GM18511 (cell line): ENCODE results near the gene FAM53A.

Source experiments
- ATAC-seq: cut with Tn5 transposase; IDR thresholded peaks from one replicate; pipeline ENCODE4 v1.9.1; 2021; ENCODE audit warnings: mild to moderate bottlenecking, moderate library complexity; ENCODE audit not compliant: unreplicated experiment

The FAM53A gene

DNA sequence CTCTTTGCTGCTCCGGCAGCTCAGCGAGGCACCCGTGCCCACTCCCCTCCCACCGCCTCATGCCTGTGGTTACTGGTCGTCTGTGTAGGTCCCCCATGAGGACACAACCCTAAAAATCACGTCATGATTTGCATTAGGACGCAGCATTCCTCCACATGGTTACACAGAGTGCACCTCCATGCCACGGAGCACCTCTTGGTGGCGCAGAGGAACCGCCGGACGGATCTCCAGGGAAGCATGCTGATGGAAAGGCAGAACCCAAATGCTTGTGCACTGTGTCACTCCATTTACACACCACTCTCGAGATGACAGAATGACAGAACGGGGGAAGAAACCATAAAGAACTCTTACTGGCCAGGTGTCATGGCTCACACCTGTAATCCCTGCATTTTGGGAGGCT is 22.4 kb downstream of the FAM53A start:
- ATAC-seq = no peak

DNA sequence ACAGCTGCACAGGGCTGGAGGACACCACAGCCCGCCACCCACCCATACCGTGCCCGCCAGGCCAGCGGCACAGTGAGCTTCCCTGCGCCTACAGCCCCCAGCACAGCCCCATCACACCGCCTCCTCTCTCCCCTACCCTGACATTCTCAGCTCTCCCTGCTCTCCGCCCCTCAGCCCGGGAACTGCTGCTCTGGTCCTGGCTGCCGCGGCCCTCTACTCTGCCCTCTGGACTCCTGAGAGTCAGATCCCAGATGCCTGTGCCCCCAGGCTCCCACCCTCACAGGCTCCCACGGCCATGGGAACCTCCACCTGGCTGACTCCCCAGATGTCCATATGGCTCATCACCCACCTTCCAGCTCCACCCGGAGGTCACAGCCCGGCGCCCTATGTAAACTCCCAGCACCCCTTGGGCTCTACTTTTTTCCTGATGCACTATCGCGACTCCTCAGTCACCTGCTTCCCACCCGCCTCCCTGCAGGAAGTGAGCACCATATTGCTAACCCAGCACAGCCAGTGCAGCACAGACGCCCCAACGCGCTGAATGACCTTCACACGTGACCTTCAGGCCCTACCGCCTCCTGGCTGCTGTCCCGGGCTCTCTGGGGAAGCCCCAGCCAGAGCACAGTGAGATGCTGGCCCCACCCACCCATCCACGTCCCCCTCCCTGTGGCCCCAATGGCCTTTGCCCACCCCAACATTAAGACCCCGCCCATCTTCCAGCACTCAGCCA is 23.0 kb downstream of the FAM53A start:
- no peak for ATAC-seq

DNA sequence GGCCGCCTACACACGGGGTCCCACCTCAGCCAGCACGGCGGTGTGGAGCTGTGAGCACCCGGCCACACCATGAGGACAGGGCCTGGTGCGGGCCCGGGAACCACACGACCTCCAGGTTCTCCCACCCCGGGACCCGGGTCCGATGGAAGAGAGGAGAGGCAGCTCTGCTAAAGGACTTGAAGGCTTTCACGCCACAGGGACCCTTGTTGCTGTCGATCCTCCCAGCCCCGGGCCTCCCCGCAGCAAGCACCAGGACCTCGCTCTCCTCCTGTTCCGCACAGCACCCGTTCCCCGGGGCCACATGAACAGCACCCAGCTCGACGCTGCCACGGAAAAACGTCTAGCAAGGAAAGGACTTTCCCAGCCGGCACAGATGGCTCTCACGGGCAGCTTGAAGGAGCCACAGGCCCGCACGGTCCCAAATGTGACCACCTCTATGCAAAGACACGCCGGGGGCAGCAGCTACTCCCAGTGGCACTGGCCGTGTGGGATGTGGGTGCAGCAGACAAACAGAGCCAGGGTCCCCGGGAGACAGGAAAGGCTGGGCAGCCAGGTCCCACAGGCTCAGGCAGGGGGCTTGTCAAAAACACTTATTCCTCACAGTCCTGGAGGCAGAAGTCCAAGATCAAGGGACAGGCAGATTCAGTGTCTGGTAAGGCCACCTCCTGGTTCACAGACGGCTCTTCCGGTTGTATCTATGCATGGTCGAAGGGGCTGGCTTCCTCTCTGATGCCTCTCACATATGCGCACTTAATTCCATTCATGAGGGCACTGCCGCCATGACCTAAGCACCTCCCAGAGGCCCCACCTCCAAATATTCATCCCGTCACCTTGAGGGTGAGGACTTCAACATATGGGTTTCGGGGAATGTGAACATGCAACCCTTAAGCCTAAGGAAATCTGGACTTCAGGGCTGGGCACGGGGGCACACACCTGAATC is 24.7 kb downstream of the FAM53A start:
- ATAC-seq = no peak

DNA sequence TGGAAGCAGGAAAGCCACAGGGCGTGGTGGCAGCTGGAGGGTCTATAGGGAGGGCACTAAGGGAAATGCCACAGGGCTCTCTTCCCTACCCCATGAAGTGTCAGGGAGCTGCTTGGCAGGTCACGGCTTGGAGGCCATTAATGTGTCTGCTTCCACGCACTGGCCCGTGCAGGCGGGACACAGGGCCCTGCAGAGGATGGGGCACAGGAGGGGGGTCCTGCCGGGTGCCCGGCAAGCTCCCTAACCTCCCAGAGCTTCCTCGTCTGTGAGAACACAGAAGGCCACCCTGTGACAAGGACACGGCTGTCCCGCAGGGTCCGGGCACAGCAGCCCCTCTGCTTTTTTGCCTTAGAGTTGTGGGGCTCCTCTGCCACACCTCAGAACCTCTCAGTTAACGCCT is 25.5 kb downstream of the FAM53A start:
- ATAC-seq = no peak

DNA sequence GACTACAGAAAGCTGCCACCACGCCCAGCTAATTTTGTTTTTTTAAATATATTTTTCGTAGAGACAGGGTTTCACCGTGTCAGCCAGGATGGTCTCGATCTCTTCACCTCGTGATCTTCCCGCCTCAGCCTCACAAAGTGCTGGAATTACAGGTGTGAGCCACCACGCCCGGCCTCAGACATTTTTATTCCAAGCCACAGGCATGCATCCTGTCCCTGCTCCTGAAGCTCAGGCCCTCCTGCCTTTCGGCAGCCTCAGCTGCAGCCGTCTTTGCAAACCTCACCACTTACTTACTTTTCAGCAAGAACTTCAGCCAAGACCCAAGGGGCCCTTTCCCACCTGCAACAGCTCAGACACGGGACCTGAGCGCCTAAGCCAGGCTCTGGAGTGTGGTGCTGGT is 26.0 kb downstream of the FAM53A start:
- ATAC-seq = no peak

DNA sequence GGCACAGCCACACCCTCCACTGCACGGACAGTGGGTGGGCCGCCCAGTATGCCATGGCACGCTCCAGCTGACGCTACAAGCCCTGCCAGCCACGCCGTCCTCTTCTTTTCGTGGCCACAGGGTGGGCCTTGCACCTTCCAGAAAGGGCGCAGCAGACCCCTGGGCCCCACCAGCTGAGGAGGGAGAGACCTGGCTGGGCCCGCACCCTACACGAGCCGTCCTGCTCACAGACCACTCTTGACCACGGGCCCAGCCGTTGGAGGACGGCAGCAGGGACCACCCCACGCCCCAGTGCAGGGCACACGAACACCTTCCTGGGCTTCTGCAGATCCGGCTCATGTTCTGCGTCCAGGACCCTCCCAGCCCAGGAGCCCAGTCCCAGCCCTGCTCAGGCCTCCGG is 27.1 kb downstream of the FAM53A start:
- ATAC-seq = no peak

DNA sequence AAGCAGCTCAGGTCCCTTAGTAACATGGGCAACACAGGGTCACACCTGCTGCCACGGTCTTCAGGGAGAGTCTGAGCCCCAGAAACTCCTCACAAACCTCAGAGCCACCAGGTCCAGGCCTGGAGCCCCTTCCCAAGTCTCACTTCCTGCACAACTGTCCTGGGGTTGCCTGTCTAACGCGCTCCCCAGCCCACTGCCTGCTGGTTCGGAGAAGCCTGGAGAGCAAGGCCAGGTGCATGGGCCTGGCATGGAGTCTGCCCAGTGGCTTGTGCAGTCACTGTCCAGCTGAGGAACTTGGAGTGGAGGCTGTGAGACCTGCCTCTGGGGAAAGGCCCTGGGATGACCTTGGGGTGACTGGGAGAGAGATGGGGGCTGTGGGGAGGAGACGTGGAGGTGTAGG is 28.0 kb downstream of the FAM53A start:
- ATAC-seq = no peak

DNA sequence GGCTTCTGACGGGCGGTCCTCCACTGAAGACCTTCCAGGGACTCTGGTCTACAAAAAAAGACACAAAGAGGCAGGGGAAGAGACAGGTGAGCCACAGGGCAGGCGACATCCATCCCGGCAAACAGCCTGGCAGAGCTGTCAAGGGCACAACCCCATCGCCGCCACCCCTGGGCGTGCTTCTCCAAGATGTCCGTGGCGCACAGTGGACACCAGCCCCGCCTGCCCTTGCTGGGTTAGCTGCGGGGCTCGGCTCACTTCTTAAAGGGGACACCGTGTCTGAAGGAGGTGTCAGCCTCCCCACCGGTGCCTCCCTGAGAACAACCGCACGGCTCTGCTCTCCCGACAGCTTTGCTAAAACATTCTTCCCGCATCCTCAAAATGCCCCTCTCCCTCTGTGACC is 28.4 kb downstream of the FAM53A start:
- ATAC-seq = no peak

DNA sequence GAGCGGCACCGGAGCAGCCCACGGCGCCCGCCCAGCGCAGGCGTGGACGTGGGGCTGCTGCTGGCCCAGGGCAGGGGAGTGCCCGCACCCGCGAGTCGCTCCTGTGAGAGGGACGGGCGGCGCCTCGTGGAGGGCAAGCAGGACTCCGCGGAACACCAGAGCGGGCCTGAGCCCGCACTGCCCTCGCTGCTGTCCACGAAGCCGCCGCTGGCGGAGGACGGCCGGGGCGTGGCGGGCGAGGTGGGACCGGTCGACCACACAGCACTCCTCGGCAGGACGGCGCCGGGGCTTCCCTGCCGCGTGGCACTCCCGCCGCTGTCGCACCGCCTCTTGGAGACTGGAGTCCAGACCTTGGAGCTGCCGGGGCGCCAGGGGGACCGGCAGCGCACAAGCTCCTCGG is 29.0 kb downstream of the FAM53A start:
- no peak for ATAC-seq

DNA sequence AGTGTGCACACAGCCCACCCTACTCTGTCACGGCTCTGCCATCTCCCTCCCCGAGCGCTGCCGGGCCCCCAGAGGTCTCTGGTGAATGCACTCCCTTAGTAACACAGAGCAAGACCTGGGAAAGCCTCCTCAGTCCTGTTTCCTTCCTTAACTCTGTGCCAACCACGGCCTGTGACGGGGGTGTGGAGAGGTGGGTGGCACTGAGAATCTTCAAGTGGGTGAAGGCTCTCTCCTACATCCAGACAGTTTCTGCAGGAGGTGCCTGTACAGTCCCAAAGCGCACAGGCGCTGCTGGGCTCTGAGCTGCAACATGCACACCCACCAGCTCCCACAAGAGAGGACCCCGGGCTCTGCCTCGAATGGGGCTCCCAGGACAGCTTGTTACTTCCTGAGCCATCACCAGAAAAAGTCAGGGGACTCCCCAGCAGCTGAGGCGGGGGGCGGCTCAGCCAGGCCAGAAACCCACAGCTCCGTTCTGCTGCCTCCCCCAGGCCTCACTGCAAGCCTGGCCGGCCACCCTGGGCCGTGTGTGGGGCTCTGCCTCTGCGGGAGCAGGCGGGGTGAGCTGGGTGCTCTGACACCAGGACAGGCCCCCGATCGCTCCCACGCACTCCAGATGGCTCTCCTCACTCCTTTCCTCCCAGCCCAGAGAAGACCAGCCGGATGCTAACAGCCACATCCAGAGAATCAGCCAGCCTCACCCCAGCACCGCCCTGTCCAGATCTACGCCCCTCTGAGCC is 29.7 kb downstream of the FAM53A start:
- ATAC-seq = no peak

DNA sequence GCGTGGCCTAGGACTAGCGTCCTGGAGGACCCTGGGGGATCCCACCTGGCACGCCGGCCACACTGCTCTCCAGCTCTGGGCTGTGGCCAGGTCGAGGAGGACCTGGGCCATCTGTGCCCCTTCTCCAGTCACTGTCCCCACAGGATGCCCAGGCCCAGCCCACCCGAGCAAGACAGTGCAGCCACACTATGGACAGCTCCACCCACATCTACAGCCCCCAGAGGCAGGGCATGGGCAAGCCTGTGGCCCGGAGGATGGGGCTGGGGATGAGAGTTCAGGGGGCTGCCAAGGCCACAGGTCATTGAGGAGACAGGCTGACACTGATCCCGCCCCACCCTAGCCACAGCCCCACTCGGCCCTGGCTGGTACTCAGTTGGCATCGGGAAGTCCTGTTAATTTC is 30.3 kb downstream of the FAM53A start:
- ATAC-seq = no peak

DNA sequence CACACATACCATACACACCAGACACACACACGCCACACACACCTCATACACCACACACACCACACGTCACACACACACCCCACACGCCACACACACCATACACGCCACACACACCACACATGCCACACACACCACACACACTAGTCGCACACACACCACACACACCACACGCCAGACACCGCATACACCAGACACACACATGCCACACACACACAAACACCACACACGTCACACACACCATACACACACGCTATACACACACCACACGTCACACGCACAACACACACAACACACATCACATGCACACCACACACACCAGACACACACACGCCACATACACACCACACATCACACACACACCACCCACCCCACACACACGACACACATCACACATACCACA is 32.0 kb downstream of the FAM53A start:
- ATAC-seq = no peak

DNA sequence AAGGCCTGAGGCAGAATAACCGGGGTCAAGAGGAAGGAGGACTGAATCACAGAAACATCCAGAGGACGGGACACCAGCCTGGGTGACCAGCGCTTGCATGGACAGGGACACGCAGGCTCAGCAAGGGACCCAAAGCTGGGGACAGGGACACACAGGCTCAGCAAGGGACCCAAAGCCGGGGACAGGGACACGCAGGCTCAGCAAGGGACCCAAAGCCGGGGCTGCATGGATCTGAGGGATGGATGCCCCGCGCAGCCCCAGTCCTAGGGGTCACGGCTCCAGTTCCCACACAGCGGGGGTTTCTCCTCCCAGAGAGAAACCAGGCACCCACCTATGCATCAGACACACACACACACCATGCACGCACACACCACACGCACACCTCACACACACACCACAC is 32.5 kb downstream of the FAM53A start:
- no peak for ATAC-seq

DNA sequence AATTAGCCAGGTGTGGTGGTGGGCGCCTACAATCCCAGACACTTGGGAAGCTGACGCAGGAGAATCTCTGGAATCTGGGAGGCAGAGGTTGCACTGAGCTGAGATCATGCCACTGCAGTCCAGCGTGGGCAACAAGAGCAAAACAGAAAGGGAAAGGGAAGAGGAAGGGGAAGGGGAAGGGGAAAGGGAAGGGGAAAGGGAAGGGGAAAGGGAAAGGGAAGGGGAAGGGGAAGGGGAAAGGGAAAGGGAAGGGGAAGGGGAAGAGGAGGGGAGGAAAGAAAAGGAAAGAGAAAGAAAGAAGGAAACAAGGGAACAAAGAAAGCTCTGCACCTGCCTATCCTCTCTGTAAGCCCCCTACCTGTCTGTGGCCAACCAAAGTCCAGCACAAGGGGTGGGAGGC is 35.2 kb downstream of the FAM53A start:
- no peak for ATAC-seq

DNA sequence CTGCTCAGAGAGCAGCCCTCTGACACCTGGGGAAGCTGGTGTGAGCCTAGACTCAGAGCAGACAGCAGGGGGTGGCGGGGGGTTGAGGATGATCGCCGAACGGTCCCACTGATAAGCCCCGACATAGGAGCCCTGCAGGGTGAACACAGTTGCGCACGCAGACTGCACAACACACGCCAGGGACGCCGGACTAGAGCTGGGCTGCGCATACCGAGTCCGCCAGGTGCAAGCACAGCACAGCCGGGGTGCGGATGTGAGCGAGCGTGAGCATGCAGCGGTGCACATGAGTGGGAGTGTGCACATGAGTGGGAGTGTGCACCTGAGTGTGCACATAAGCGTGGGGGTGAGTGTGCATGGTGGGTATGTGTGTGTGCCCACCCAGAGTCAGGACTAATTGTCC is 36.7 kb downstream of the FAM53A start:
- ATAC-seq = no peak

DNA sequence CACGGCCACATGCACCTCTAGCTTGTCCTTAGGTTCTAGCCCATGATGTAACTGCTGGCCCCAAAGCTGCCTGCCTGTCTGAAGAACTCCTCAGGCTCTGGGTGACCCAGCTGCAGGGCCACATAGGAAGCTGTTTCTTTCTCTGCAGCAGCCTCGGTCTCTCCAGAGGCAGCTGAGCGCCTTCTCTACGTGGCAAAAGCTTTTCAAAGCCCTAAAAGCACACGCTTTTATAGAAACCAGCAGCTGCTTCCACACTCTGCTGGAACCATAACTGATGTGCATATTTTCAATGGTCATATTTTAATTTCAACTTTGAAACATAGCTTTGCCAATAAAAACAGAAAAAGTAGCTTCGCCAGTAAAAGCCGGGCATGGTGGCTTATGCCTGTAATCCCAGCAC is 37.4 kb downstream of the FAM53A start:
- no peak for ATAC-seq

DNA sequence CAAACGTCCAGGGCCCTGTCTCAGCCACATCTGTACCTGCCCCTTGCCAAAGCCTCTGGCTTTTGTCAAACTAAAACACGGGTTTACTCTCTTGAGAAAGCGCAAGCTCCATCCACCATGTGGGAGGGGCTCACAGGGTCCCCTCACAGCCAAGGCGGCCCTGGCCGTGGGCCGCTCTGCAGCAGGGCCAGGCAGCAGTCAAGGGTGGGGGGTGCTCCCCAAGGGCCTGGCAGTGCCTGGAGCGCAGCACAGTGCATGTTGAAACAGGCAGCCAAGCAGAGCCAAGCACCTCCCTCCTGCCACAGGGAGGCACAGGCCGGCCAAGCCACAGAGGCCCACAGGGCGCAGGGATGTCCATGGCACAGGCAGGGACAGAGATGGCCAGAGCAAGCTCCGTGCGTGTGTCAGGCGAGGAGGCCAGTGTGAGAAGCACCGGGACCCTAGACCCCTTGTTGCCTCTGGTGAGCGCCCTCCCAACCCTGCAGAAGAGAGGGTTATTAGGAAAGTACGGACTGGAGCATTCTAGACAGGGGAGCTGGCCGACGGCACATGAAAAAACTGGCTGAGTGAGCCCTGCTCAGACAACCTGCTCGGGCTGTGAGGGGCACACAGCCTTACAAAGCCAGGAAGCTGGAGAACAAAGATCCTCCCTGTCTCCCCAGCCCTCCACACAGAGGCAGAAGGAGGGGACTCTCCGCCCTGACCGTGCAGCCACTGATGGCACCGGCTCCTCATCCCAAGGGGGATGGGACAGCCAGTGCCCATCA is 39.0 kb downstream of the FAM53A start:
- no peak for ATAC-seq

DNA sequence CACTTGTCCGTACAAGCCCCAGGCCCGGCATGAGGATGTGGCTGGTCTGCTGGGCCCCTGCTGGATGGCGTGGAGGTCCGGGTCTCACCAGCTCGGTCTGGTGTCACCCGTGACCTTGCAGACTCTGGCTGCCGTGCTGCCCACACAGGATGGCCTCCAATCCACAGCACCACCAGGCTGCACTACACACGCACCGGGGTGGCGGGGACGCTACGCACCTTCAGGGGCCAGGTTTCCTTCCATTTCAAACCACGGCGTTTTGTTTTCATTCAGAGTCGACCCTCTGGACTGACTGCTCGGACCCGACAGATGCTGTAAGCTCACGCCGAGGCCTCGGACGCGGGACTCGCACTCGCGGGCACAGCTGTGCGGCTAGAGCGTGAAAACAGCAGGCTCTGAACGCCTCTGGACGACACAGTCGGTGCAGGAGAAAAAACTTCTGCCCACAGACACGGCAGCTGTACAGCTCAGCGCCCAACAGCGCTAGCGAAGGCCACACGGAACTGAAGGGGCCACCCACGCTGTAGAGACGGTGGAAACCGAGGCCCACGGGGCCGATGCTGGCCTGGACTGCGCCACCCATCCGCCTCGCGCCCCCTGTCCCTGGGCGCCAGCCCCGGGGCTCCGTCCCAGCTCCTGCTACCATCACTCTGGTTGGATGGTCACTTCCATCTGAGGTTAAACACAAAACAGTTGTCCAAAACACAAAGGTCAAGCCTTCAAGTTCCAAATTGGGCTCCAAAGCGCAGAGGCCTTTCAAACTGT is 40.0 kb downstream of the FAM53A start:
- ATAC-seq = no peak

DNA sequence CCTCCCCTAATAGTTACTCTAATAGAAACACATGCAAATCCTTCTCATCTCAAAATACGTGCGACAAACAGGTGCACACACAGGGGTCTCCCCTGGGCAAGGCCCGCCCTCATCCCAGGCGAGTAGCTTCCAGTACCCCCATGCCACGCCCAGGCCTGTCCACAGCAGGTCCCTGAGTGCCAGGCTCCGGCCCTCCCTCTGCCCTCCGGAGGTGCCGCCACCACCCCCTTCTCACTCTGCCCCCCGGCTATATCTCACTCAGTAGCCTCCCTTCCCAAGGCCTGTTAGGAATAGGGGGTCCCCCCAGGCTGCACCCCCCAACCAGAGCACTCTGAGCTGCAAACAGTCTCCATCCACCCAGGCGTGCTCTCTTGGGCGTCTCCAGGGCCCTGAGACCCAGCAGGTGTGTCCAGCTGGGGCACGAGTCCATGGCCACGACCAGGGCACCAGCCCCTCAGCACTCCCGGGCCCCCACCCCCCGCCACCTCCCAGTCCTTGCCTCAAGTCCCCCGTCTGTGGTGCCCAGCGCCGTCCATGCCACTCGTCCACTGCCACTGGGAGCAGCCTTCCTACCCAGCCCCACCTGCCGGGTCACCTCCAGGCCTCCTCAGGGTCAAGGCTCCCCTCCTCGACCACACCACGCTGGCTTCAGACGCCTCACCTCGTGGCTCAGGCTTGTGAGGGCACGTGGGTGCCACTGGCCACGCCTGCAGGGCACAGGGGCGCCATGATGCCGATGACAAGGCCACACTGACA is 41.7 kb downstream of the FAM53A start:
- no peak for ATAC-seq
